Measurements from ENCODE around the gene SALL4.
"Not testable (repeated sequence)": the region's sequence is repeated elsewhere in the genome, so short reads cannot be mapped to it uniquely, and the experiment has no call there.

The SALL4 gene

GRCh38 chr20:51801122-51801822, 1.0 kb downstream of the SALL4 start:
- peak; percentile 66 for DNase-seq

- DNase-seq: no peak
These were observed 1.5 kb downstream of the SALL4 start for GRCh38 chr20:51800872-51801121.

GRCh38 chr20:51800060-51800871, 2.1 kb downstream of the SALL4 start:
- DNase-seq: peak; percentile 87

- DNase-seq: no peak
These were observed 2.9 kb downstream of the SALL4 start for GRCh38 chr20:51799401-51799860.

GRCh38 chr20:51797357-51798025, 4.8 kb downstream of the SALL4 start:
- DNase-seq: peak; percentile 34

GRCh38 chr20:51796340-51796739, 6.0 kb downstream of the SALL4 start:
- DNase-seq: no peak

GRCh38 chr20:51792960-51793359, 9.4 kb downstream of the SALL4 start:
- no peak for DNase-seq

GRCh38 chr20:51791626-51792025, 10.7 kb downstream of the SALL4 start:
- no peak for DNase-seq

- DNase-seq: no peak
These were observed 12.1 kb downstream of the SALL4 start for GRCh38 chr20:51790256-51790655.

- DNase-seq: no peak
These were observed 12.9 kb downstream of the SALL4 start for GRCh38 chr20:51789434-51789833.

- DNase-seq: no peak
These were observed 13.5 kb downstream of the SALL4 start for GRCh38 chr20:51788822-51789221.

- no peak for DNase-seq
These were observed 18.0 kb downstream of the SALL4 start for GRCh38 chr20:51784299-51784698.

GRCh38 chr20:51778229-51778759, 24.0 kb downstream of the SALL4 start:
- not testable (repeated sequence) for DNase-seq

- no peak for DNase-seq
These were observed 27.1 kb downstream of the SALL4 start for GRCh38 chr20:51775241-51775640.

GRCh38 chr20:51772236-51772635, 30.1 kb downstream of the SALL4 start:
- no peak for DNase-seq

- DNase-seq: no peak
These were observed 32.2 kb downstream of the SALL4 start for GRCh38 chr20:51769976-51770615.

- DNase-seq: peak; percentile 57
These were observed 33.4 kb downstream of the SALL4 start for GRCh38 chr20:51768759-51769517.

- DNase-seq: peak; percentile 71
These were observed 34.2 kb downstream of the SALL4 start, which contains the start of gene ATP9A for GRCh38 chr20:51767867-51768758. Gene ATP9A, minus strand, starts transcription at chr20:51768390. Its CDS starts 21 bp downstream, at chr20:51768369.

- DNase-seq: peak; percentile 83
These were observed 35.1 kb downstream of the SALL4 start for GRCh38 chr20:51766994-51767866.

- not testable (repeated sequence) for DNase-seq
These were observed 36.9 kb downstream of the SALL4 start for GRCh38 chr20:51765381-51765780.
